Measurements from ENCODE around the gene MACROD2. TPM values are rescaled to one million over a fixed set of nuclear protein-coding genes. Genes with fewer than 3 reads are reported as not detected.

Gene MACROD2
- total and polyA plus RNA-seq, 11 donors, result 0.54 to 5.4 (median 2.4) TPM

- intact Hi-C loops (cut with DNase I), result no loop called here
- ATAC-seq (no peak), DNase-seq (no peak)
- TF ChIP-seq CTCF (IDR thresholded peaks at IDR 0.05) (no peak), POLR2A (IDR thresholded peaks at IDR 0.05) (no peak)
- no peaks in the 10 kb centered on the region for H3K9me3 ChIP-seq
- no peak overlapping the region for H3K4me3 ChIP-seq
- H3K27ac ChIP-seq, result no peak overlapping the region
- H3K27me3 ChIP-seq, result no peaks in the 10 kb centered on the region
- peaks cover 0 to 4% (median 0%) of the 10 kb centered on the region in 12 donors for H3K4me1 ChIP-seq
- no peaks in the 10 kb centered on the region for H3K36me3 ChIP-seq
Observed at GRCh38 chr20:15163632-15164031, 1168.3 kb downstream of the MACROD2 start.

- intact Hi-C loops (cut with DNase I), result no loop called here
- Histone ChIP-seq H3K9me3 (no peaks in the 10 kb centered on the region), H3K27me3 (no peaks in the 10 kb centered on the region), H3K4me1 (peaks cover 0 to 4% (median 0%) of the 10 kb centered on the region in 12 donors), H3K4me3 (no peak overlapping the region), H3K36me3 (no peaks in the 10 kb centered on the region), H3K27ac (no peak overlapping the region)
- no peak for DNase-seq
- no peak for TF ChIP-seq POLR2A (IDR thresholded peaks at IDR 0.05)
- no peak for TF ChIP-seq CTCF (IDR thresholded peaks at IDR 0.05)
- ATAC-seq, result no peak
- WGBS, 4 donors, result 85 to 98% (median 94%) methylated on average over 1 of the region's 1 CpG
Observed at GRCh38 chr20:15164726-15165125, 1169.4 kb downstream of the MACROD2 start.

GRCh38 chr20:15166744-15167143 lies 1171.4 kb downstream of the MACROD2 start:
- no peaks in the 10 kb centered on the region for H3K36me3 ChIP-seq
- no peak for DNase-seq
- H3K27me3 ChIP-seq, result no peaks in the 10 kb centered on the region
- TF ChIP-seq POLR2A (IDR thresholded peaks at IDR 0.05), result no peak
- TF ChIP-seq CTCF (IDR thresholded peaks at IDR 0.05), result no peak
- intact Hi-C loops (cut with DNase I), result no loop called here
- H3K9me3 ChIP-seq, result no peaks in the 10 kb centered on the region
- peaks cover 0 to 4% (median 0%) of the 10 kb centered on the region in 12 donors for H3K4me1 ChIP-seq
- ATAC-seq, result no peak
- H3K4me3 ChIP-seq, result no peak overlapping the region
- H3K27ac ChIP-seq, result no peak overlapping the region

- Histone ChIP-seq H3K27me3 (no peaks in the 10 kb centered on the region), H3K27ac (no peak overlapping the region), H3K4me3 (no peak overlapping the region), H3K9me3 (peaks cover 0 to 6% (median 0%) of the 10 kb centered on the region in 12 donors), H3K4me1 (no peaks in the 10 kb centered on the region), H3K36me3 (no peaks in the 10 kb centered on the region)
- intact Hi-C loops (cut with DNase I), result no loop called here
- ATAC-seq, result no peak
- TF ChIP-seq POLR2A (IDR thresholded peaks at IDR 0.05) (no peak), CTCF (IDR thresholded peaks at IDR 0.05) (no peak)
- 70 to 79% (median 72%) methylated on average over 3 of the region's 3 CpGs for WGBS, 4 donors
- no peak for DNase-seq
Observed at GRCh38 chr20:15171016-15171415, 1175.7 kb downstream of the MACROD2 start.
